ENCODE results near the gene GABBR2. TPM values are rescaled to one million over a fixed set of nuclear protein-coding genes. Genes with fewer than 3 reads are reported as not detected.

Gene GABBR2
- total RNA-seq, 4 donors from 2014 or later: 2.4 to 13.6 (median 10.0) TPM

- H3K27me3 ChIP-seq: no peaks in the 10 kb centered on the region
- DNase-seq: no peak
- intact Hi-C loops (cut with DNase I): no loop called here
- H3K36me3 ChIP-seq: no peaks in the 10 kb centered on the region
- H3K4me1 ChIP-seq: no peaks in the 10 kb centered on the region
- H3K4me3 ChIP-seq (replicated peaks in 1 of 3): no peak overlapping the region
- H3K27ac ChIP-seq: no peak overlapping the region
- H3K9me3 ChIP-seq: no peaks in the 10 kb centered on the region
- WGBS, 2 donors: 88 to 93% methylated on average over 3 of the region's 3 CpGs
- TF ChIP-seq CTCF (IDR thresholded peaks at IDR 0.05) (no peak), POLR2A (IDR thresholded peaks at IDR 0.05) (no peak)
Measured at GRCh38 chr9:98385751-98386150, 323.0 kb downstream of the GABBR2 start.

GRCh38 chr9:98383758-98384157, 325.0 kb downstream of the GABBR2 start:
- H3K4me1 ChIP-seq: no peaks in the 10 kb centered on the region
- no peaks in the 10 kb centered on the region for H3K27me3 ChIP-seq
- no peak for DNase-seq
- intact Hi-C loops (cut with DNase I): no loop called here
- no peak overlapping the region for H3K4me3 ChIP-seq (replicated peaks in 1 of 3)
- H3K9me3 ChIP-seq: no peaks in the 10 kb centered on the region
- H3K36me3 ChIP-seq: no peaks in the 10 kb centered on the region
- 65 to 68% methylated on average over 4 of the region's 4 CpGs for WGBS, 2 donors
- no peak for TF ChIP-seq CTCF (IDR thresholded peaks at IDR 0.05)
- no peak for TF ChIP-seq POLR2A (IDR thresholded peaks at IDR 0.05)
- no peak overlapping the region for H3K27ac ChIP-seq

GRCh38 chr9:98381311-98382103, 327.2 kb downstream of the GABBR2 start:
- no peak for DNase-seq
- intact Hi-C loops (cut with DNase I): no loop called here

GRCh38 chr9:98380065-98380681, 328.6 kb downstream of the GABBR2 start:
- intact Hi-C loops (cut with DNase I): no loop called here
- TF ChIP-seq POLR2A (IDR thresholded peaks at IDR 0.05) (no peak), CTCF (IDR thresholded peaks at IDR 0.05) (no peak)
- 62 to 64% methylated on average over 17 to 19 of the region's 19 CpGs for WGBS, 2 donors
- no peak overlapping the region for H3K27ac ChIP-seq
- H3K4me3 ChIP-seq (replicated peaks in 1 of 3): no peak overlapping the region
- no peaks in the 10 kb centered on the region for H3K27me3 ChIP-seq
- DNase-seq: no peak
- H3K4me1 ChIP-seq: no peaks in the 10 kb centered on the region
- no peaks in the 10 kb centered on the region for H3K36me3 ChIP-seq
- H3K9me3 ChIP-seq: no peaks in the 10 kb centered on the region

More at GRCh38 chr9:98381311-98382103, 327.2 kb downstream of the GABBR2 start:
- Histone ChIP-seq H3K27ac (no peak overlapping the region), H3K4me3 (replicated peaks in 1 of 3) (no peak overlapping the region), H3K4me1 (no peaks in the 10 kb centered on the region), H3K36me3 (no peaks in the 10 kb centered on the region), H3K27me3 (no peaks in the 10 kb centered on the region), H3K9me3 (no peaks in the 10 kb centered on the region)
- WGBS, 2 donors: 94 to 95% methylated on average over 12 of the region's 12 CpGs
- no peak for TF ChIP-seq POLR2A (IDR thresholded peaks at IDR 0.05)
- no peak for TF ChIP-seq CTCF (IDR thresholded peaks at IDR 0.05)

- Histone ChIP-seq H3K4me3 (replicated peaks in 1 of 3) (no peak overlapping the region), H3K4me1 (no peaks in the 10 kb centered on the region), H3K36me3 (no peaks in the 10 kb centered on the region), H3K27me3 (no peaks in the 10 kb centered on the region), H3K27ac (no peak overlapping the region), H3K9me3 (no peaks in the 10 kb centered on the region)
- DNase-seq: no peak
- intact Hi-C loops (cut with DNase I): no loop called here
- no peak for TF ChIP-seq POLR2A (IDR thresholded peaks at IDR 0.05)
- 86 to 97% methylated on average over 1 of the region's 1 CpG for WGBS, 2 donors
Measured at GRCh38 chr9:98379572-98379971, 329.2 kb downstream of the GABBR2 start.
